HepG2 (cell line): ENCODE results near the gene IFNG-AS1. TPM values are rescaled to one million over a fixed set of nuclear protein-coding genes. Genes with fewer than 3 reads are reported as not detected.

ENCODE experiments used
- ATAC-seq: fragments of 200-7000 bp; cut with Tn5 transposase; 3 replicates; pipeline ENCODE4 v1.9.1; 2020; ENCODE audit warnings: mild to moderate bottlenecking, moderate library complexity
- BruUV-seq: library from RNA; stranded (reverse); fragments of 400-500 nt; replicated peaks from 2 replicates; lab custom pipeline; 2021; lab: Mats Ljungman, UMichigan
- CTCF ChIA-PET: fragments of 300-600 bp; formaldehyde crosslinking; extraction: SDS; loops from one replicate; lab custom pipeline; 2021; ENCODE audit warnings: low total read pairs, inconsistent platforms, low intra/inter-chr PET ratio; lab: Yijun Ruan, JAX
- POLR2A ChIA-PET: fragments of 350-600 bp; sonication (Branson Sonifier 250); formaldehyde crosslinking; loops from one replicate; lab custom pipeline; 2020; ENCODE audit warnings: antibody characterized with exemption, inconsistent platforms; lab: Yijun Ruan, JAX
- DNase-seq: peaks from one replicate; pipeline ENCODE4 v3.0.0-alpha.2; 2015; ENCODE audit warnings: low spot score
- FAIRE-seq: peaks from 3 replicates; lab custom pipeline; 2011; peaks lifted over from hg19 to GRCh38; lab: Jason Lieb, UNC
- H2AFZ ChIP-seq: one replicate; pipeline ENCODE4 v1.6.1; 2011; ENCODE audit warnings: low read length, inconsistent platforms
- H3K27ac ChIP-seq: fragments of 300-600 bp; 3 replicates; pipeline ENCODE4 v1.8.0; 2011; ENCODE audit warnings: mixed run types, mild to moderate bottlenecking, mixed read lengths, low read length, inconsistent platforms; ENCODE audit not compliant: insufficient read depth; ENCODE audit errors: extremely low read length
- H3K27me3 ChIP-seq, 2 experiments: fragments of 200-600 bp in 1 of 2; 2 replicates in 1 of 2; 3 replicates in 1 of 2; pipeline versions ENCODE4 v1.6.0 to v1.8.0; 2011; ENCODE audit warnings: low read length in 2 of 2, mild to moderate bottlenecking in 2 of 2, moderate library complexity in 2 of 2, inconsistent platforms in 1 of 2; ENCODE audit not compliant: insufficient read depth in 2 of 2, control insufficient read depth in 1 of 2
- H3K36me3 ChIP-seq, 2 experiments: fragments of 200-600 bp in 1 of 2; replicated peaks in 1 of 2; 2 replicates in 1 of 2; 3 replicates in 1 of 2; pipeline versions ENCODE4 v1.5.1 to v1.8.0; 2011; ENCODE audit warnings: low read length in 2 of 2, inconsistent platforms in 1 of 2; ENCODE audit not compliant: insufficient read depth in 2 of 2, control insufficient read depth in 1 of 2
- H3K4me1 ChIP-seq: 2 replicates; pipeline ENCODE4 v1.5.1; 2012; ENCODE audit warnings: low read length, inconsistent platforms; ENCODE audit not compliant: insufficient read depth
- H3K4me2 ChIP-seq: 2 replicates; pipeline ENCODE4 v1.6.0; 2011; ENCODE audit warnings: low read depth, low read length, inconsistent platforms
- H3K4me3 ChIP-seq, 3 experiments: fragments of 200-600 bp in 1 of 3; sonication (generic), shearing (Covaris generic) in 1 of 3; replicated peaks in 1 of 3; 2 replicates each; pipeline ENCODE4 v1.5.1; 2011 to 2016; ENCODE audit warnings: low read length in 3 of 3, inconsistent platforms in 2 of 3, low read depth in 2 of 3, mild to moderate bottlenecking in 2 of 3, control low read depth in 1 of 3, mixed read lengths in 1 of 3; ENCODE audit not compliant: insufficient read depth in 1 of 3
- H3K79me2 ChIP-seq: one replicate; pipeline ENCODE4 v1.6.1; 2011; ENCODE audit warnings: low read length, inconsistent platforms; ENCODE audit not compliant: insufficient read depth
- H3K9ac ChIP-seq: 2 replicates; pipeline ENCODE4 v1.6.0; 2011; ENCODE audit warnings: mild to moderate bottlenecking, low read depth, low read length, inconsistent platforms; ENCODE audit not compliant: insufficient read depth
- H3K9me3 ChIP-seq: 2 replicates; pipeline ENCODE4 v1.5.1; 2012; ENCODE audit warnings: mild to moderate bottlenecking, low read length
- H4K20me1 ChIP-seq: 2 replicates; pipeline ENCODE4 v1.6.0; 2011; ENCODE audit warnings: inconsistent platforms, mild to moderate bottlenecking, low read length, moderate library complexity; ENCODE audit not compliant: insufficient read depth
- CTCF ChIP-seq: sonication (generic); formaldehyde crosslinking; IDR thresholded peaks from 2 replicates; pipeline ENCODE4 v1.5.0; 2020; ENCODE audit warnings: mild to moderate bottlenecking, missing genetic modification reagents, moderate library complexity
- E2F5 ChIP-seq: sonication (generic); formaldehyde crosslinking; conservative IDR thresholded peaks from 2 replicates; pipeline ENCODE4 v1.4.0; 2020; ENCODE audit warnings: missing genetic modification reagents
- IKZF5 ChIP-seq: IDR thresholded peaks from 2 replicates; pipeline ENCODE4 v1.6.1; 2018; ENCODE audit warnings: missing genetic modification reagents, mild to moderate bottlenecking, missing compliant biosample characterization
- KDM4B ChIP-seq: sonication (generic); formaldehyde crosslinking; IDR thresholded peaks from 2 replicates; pipeline ENCODE4 v1.4.0; 2020; ENCODE audit warnings: missing genetic modification reagents
- NCOR1 ChIP-seq: fragments of 200-600 bp; sonication (generic); IDR thresholded peaks from 2 replicates; pipeline ENCODE4 v1.7.0; 2017; ENCODE audit warnings: antibody characterized with exemption, low read length, borderline replicate concordance
- ZNF234 ChIP-seq: sonication (generic); formaldehyde crosslinking; conservative IDR thresholded peaks from 2 replicates; pipeline ENCODE4 v1.5.1; 2020; ENCODE audit warnings: mild to moderate bottlenecking, missing genetic modification reagents
- ZNF276 ChIP-seq: sonication (generic); formaldehyde crosslinking; IDR thresholded peaks from 2 replicates; pipeline ENCODE4 v1.4.0; 2020; ENCODE audit warnings: mild to moderate bottlenecking, low read depth, missing genetic modification reagents
- ZNF280D ChIP-seq: sonication (generic); formaldehyde crosslinking; IDR thresholded peaks from 2 replicates; pipeline ENCODE4 v1.5.1; 2020; ENCODE audit warnings: mild to moderate bottlenecking, missing genetic modification reagents
- ZNF282 ChIP-seq: fragments of 450-650 bp; IDR thresholded peaks from 2 replicates; pipeline ENCODE4 v1.6.1; 2018; ENCODE audit not compliant: partially characterized antibody
- in situ Hi-C: cut with HindIII; loops from 2 replicates; pipeline ENCODE4 v1.10.0; 2017; ENCODE audit warnings: low pct_unique_long_range_greater_than_20kb; ENCODE audit not compliant: extremely low pct_ligation_motif_present
- intact Hi-C: fragments of 100-400 bp; cut with micrococcal nuclease; formaldehyde crosslinking; loops from one replicate; pipeline ENCODE4 v1.10.0; 2022; ENCODE audit not compliant: unreplicated experiment
- polyA plus RNA-seq, 8 experiments: library from polyadenylated mRNA; depleted of rRNA in 3 of 8; stranded (reverse) in 7 of 8; unstranded in 1 of 8; fragments of >200 nt; fragmentation: Illumina TruSeq in 4 of 8; extraction: Trizol in 4 of 8; gene quantifications; 2 replicates each; pipeline versions ENCODE4 v1.2.1 to v1.2.3, GENCODE V29; 2011 to 2016; ENCODE audit warnings: low read depth in 4 of 8, missing spikeins in 1 of 8, mixed read lengths in 1 of 8; ENCODE audit not compliant: insufficient read depth in 1 of 8
- total RNA-seq, 5 experiments: library from RNA; depleted of rRNA; stranded (reverse); fragments of >200 nt; fragmentation: Illumina TruSeq; extraction: Trizol; gene quantifications; 2 replicates each; pipeline ENCODE4 v1.2.3, GENCODE V29; 2016; ENCODE audit warnings: low read depth in 1 of 5

The IFNG-AS1 gene
- total and polyA plus RNA-seq, 2 of the 13 experiments (the other 11 are each of a cell fraction or from before 2014, with no cell fraction given) = not detected

GRCh38 chr12:67996347-67996746 is 7.1 kb downstream of the IFNG-AS1 start:
- Histone ChIP-seq H3K9me3 (no peaks in the 10 kb centered on the region), H3K36me3 (no peaks in the 10 kb centered on the region), H3K79me2 (no peaks in the 10 kb centered on the region), H4K20me1 (no peaks in the 10 kb centered on the region), H3K27ac (no peak overlapping the region), H2AFZ (no peak overlapping the region), H3K4me1 (peaks cover 11% of the 10 kb centered on the region), H3K27me3 (no peaks in the 10 kb centered on the region), H3K4me2 (no peak overlapping the region), H3K9ac (no peak overlapping the region), H3K4me3 (no peak overlapping the region)
- ChIA-PET CTCF (no interaction called here), POLR2A (no interaction called here)
- BruUV-seq = no TSS peak
- in situ Hi-C loops (no loop called here), intact Hi-C loops (no loop called here)
- no peak for DNase-seq
- no peak for ATAC-seq
- no peak for FAIRE-seq
- TF ChIP-seq ZNF276 (CRISPR knock-in tag) (no peak), IKZF5 (CRISPR knock-in tag) (no peak), ZNF234 (CRISPR knock-in tag) (no peak), KDM4B (no peak), ZNF282 (no peak), E2F5 (CRISPR knock-in tag) (no peak), ZNF280D (no peak), NCOR1 (no peak), CTCF (no peak)
